H1 (cell line): ENCODE data around the gene ZNF586. TPM values are rescaled to one million over a fixed set of nuclear protein-coding genes. Genes with fewer than 3 reads are reported as not detected.
A peak's percentile ranks its signal among the peaks of the same experiment; 100 is the strongest.

Experiments used
- ASH2L ChIP-seq: fragments of 200-600, 300-600 bp; sonication (generic); IDR thresholded peaks from one replicate; pipeline ENCODE4 v1.7.1; 2017; ENCODE audit warnings: low read length
- BACH1 ChIP-seq: IDR thresholded peaks from 2 replicates; pipeline ENCODE4 v1.6.1; 2012; ENCODE audit warnings: low read length, improper control_type of control experiment
- BRCA1 ChIP-seq: IDR thresholded peaks from 2 replicates; pipeline ENCODE4 v1.6.1; 2012; ENCODE audit warnings: low read depth, low read length, improper control_type of control experiment
- CHD2 ChIP-seq: IDR thresholded peaks from 2 replicates; pipeline ENCODE4 v1.6.1; 2012; ENCODE audit warnings: low read length, improper control_type of control experiment
- GABPA ChIP-seq: IDR thresholded peaks from 2 replicates; pipeline ENCODE4 v1.6.1; 2011; ENCODE audit warnings: mild to moderate bottlenecking, low read length, moderate library complexity, borderline replicate concordance; ENCODE audit not compliant: insufficient read depth
- GTF2F1 ChIP-seq: IDR thresholded peaks from 2 replicates; pipeline ENCODE4 v1.6.1; 2012; ENCODE audit warnings: low read depth, low read length, improper control_type of control experiment, borderline replicate concordance
- HDAC6 ChIP-seq: IDR thresholded peaks from one replicate; pipeline ENCODE4 v1.7.1; 2012; ENCODE audit warnings: low read depth, mild to moderate bottlenecking, inconsistent platforms, low read length, moderate library complexity
- JUN ChIP-seq: IDR thresholded peaks from 2 replicates; pipeline ENCODE4 v1.6.1; 2011; ENCODE audit warnings: low read depth, mild to moderate bottlenecking, improper control_type of control experiment, low read length
- JUND ChIP-seq: IDR thresholded peaks from 2 replicates; pipeline ENCODE4 v1.6.1; 2011; ENCODE audit warnings: mild to moderate bottlenecking, improper control_type of control experiment, low read length
- NRF1 ChIP-seq: IDR thresholded peaks from 2 replicates; pipeline ENCODE4 v1.6.1; 2011; ENCODE audit warnings: mild to moderate bottlenecking, low read depth, low read length, improper control_type of control experiment
- PHF8 ChIP-seq: fragments of 200-600 bp; sonication (generic); conservative IDR thresholded peaks from 2 replicates; pipeline ENCODE4 v1.7.1; 2012; ENCODE audit warnings: low read depth, mild to moderate bottlenecking, inconsistent platforms, low read length, moderate library complexity
- POLR2AphosphoS5 ChIP-seq: IDR thresholded peaks from 2 replicates; pipeline ENCODE4 v1.6.1; 2011; ENCODE audit warnings: low read depth, low read length
- RAD21 ChIP-seq, 2 experiments: IDR thresholded peaks in 1 of 2; conservative IDR thresholded peaks in 1 of 2; 2 replicates each; pipeline ENCODE4 v1.6.1; 2011; ENCODE audit warnings: low read depth in 2 of 2, low read length in 2 of 2, improper control_type of control experiment in 1 of 2, inconsistent platforms in 1 of 2, mild to moderate bottlenecking in 1 of 2, moderate library complexity in 1 of 2
- SP2 ChIP-seq: IDR thresholded peaks from 2 replicates; pipeline ENCODE4 v1.6.1; 2012; ENCODE audit warnings: mild to moderate bottlenecking, low read length, inconsistent platforms
- SP4 ChIP-seq: IDR thresholded peaks from 2 replicates; pipeline ENCODE4 v1.6.1; 2012; ENCODE audit warnings: low read length, inconsistent platforms
- TAF1 ChIP-seq: IDR thresholded peaks from 2 replicates; pipeline ENCODE4 v1.6.1; 2011; ENCODE audit warnings: mild to moderate bottlenecking, low read depth, low read length
- polyA plus RNA-seq, 7 experiments: library from polyadenylated mRNA; depleted of rRNA in 3 of 7; stranded (reverse) in 5 of 7; unstranded in 2 of 7; fragments of >200 nt in 5 of 7; fragments of 200-250 nt in 2 of 7; gene quantifications; 1 replicate in 5 of 7; 2 replicates in 1 of 7; 4 replicates in 1 of 7; pipeline versions ENCODE4 v1.2.1 to v1.2.3, GENCODE V29; 2011 to 2013; ENCODE audit warnings: missing spikeins in 2 of 7, mixed read lengths in 2 of 7
- total RNA-seq: library from RNA; stranded (reverse); fragmentation: NEBNext Ultra II Directional; extraction: Animal tissue kit (Norgen Biotek cat#: 25700); gene quantifications from 2 replicates; pipeline ENCODE4 v1.2.1, GENCODE V29; 2021
- TF ChIP-seq, protein P1 (sequence below), 3 experiments: IDR thresholded peaks; 1 replicate in 2 of 3; 2 replicates in 1 of 3; pipeline versions ENCODE4 v1.5.1 to v1.6.1; 2011; ENCODE audit warnings: low read length in 3 of 3, mild to moderate bottlenecking in 3 of 3, inconsistent platforms in 2 of 3, low read depth in 1 of 3, moderate library complexity in 1 of 3; ENCODE audit not compliant: insufficient read depth in 1 of 3; ENCODE audit errors: control extremely low read depth in 1 of 3
- TF ChIP-seq, protein P2 (sequence below): IDR thresholded peaks from 2 replicates; pipeline ENCODE4 v1.6.1; 2012; ENCODE audit warnings: inconsistent platforms
- TF ChIP-seq, protein P3 (sequence below): IDR thresholded peaks from 2 replicates; pipeline ENCODE4 v1.6.1; 2012; ENCODE audit warnings: low read length, inconsistent platforms

ZNF586 gene
- total and polyA plus RNA-seq, 2 of the 8 experiments (the other 6 are each of a cell fraction or from before 2014, with no cell fraction given) = 8.1 to 15.5 TPM

DNA sequence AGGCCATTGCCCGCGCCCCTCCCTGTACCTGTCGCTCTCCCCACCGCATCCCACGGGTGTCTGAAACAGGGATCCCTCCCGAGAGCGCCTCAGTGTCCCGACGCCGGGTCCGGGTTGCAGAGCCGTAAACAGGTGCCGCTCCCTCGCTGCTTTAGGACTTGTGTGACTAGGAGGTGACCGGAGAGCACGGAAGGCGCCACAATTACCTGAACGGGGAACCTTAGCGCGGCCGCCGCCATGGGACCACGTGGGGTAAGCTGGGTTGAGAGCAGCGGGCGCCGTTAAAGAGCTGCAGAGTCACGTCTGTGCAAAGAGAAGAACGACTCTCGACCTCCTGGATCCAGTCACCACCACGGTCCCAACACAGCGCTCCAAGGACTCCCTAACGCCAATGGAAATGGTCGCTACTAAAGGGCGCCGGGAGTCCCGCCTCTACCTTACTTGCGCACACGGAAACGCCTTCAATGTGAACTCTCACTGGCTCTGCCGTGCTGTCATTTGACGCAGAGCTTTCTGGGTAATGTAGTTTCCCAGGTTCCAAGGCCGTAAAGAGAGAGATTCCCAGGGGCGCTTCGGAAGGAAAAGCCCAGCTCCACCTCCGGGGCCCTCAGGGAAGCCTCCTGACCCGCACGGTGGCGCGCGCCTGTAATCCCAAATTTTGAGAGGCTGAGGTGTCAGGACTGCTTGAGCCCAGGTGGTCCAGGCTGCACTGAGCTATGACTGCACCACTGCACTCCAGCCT lies 45.2 kb downstream of the ZNF586 start, which contains the start of gene ZNF552 (continued):
- TF ChIP-seq, protein P1, sequence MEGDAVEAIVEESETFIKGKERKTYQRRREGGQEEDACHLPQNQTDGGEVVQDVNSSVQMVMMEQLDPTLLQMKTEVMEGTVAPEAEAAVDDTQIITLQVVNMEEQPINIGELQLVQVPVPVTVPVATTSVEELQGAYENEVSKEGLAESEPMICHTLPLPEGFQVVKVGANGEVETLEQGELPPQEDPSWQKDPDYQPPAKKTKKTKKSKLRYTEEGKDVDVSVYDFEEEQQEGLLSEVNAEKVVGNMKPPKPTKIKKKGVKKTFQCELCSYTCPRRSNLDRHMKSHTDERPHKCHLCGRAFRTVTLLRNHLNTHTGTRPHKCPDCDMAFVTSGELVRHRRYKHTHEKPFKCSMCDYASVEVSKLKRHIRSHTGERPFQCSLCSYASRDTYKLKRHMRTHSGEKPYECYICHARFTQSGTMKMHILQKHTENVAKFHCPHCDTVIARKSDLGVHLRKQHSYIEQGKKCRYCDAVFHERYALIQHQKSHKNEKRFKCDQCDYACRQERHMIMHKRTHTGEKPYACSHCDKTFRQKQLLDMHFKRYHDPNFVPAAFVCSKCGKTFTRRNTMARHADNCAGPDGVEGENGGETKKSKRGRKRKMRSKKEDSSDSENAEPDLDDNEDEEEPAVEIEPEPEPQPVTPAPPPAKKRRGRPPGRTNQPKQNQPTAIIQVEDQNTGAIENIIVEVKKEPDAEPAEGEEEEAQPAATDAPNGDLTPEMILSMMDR (IDR thresholded peaks at IDR 0.05; ENCODE audit: control extremely low read depth in 1 of 3, insufficient read depth in 1 of 3, low read depth in 1 of 3, low read length in 3 of 3) = peak in 1 of 3 experiments; percentile 2; a peak in 2 of 4 replicates
- TF ChIP-seq ASH2L = peak; percentile 68
- TF ChIP-seq RAD21 (IDR thresholded peaks at IDR 0.05 in 1 of 2, conservative IDR thresholded peaks at IDR 0.05 in 1 of 2; ENCODE audit: low read depth in 2 of 2, low read length in 2 of 2) = peak in 1 of 2 experiments; percentile 27; a peak in 2 of 4 replicates
- TF ChIP-seq JUN = no peak
- 0 out of 2 replicates have a peak, but pooled peaks have one; percentile 61 for TF ChIP-seq SP4
- no peak for TF ChIP-seq HDAC6
- peak; percentile 93 for TF ChIP-seq POLR2AphosphoS5
- peak; percentile 46; the same call in 1 of the 2 replicates for TF ChIP-seq JUND
- TF ChIP-seq BACH1 = no peak
- TF ChIP-seq GTF2F1 = no peak
- TF ChIP-seq, protein P2, sequence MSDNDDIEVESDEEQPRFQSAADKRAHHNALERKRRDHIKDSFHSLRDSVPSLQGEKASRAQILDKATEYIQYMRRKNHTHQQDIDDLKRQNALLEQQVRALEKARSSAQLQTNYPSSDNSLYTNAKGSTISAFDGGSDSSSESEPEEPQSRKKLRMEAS = peak; percentile 45; the same call in 1 of the 2 replicates
- no peak for TF ChIP-seq BRCA1
- peak; percentile 63 for TF ChIP-seq PHF8
- TF ChIP-seq GABPA = peak; percentile 50; the same call in 1 of the 2 replicates
- TF ChIP-seq, protein P3, sequence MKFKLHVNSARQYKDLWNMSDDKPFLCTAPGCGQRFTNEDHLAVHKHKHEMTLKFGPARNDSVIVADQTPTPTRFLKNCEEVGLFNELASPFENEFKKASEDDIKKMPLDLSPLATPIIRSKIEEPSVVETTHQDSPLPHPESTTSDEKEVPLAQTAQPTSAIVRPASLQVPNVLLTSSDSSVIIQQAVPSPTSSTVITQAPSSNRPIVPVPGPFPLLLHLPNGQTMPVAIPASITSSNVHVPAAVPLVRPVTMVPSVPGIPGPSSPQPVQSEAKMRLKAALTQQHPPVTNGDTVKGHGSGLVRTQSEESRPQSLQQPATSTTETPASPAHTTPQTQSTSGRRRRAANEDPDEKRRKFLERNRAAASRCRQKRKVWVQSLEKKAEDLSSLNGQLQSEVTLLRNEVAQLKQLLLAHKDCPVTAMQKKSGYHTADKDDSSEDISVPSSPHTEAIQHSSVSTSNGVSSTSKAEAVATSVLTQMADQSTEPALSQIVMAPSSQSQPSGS = no peak
- TF ChIP-seq TAF1 = peak; percentile 91
- peak; percentile 75 for TF ChIP-seq CHD2
- TF ChIP-seq NRF1 = peak; percentile 8; the same call in 1 of the 2 replicates
- peak; percentile 52 for TF ChIP-seq SP2
